ENCODE results near the gene AGO3.

The AGO3 gene

DNA sequence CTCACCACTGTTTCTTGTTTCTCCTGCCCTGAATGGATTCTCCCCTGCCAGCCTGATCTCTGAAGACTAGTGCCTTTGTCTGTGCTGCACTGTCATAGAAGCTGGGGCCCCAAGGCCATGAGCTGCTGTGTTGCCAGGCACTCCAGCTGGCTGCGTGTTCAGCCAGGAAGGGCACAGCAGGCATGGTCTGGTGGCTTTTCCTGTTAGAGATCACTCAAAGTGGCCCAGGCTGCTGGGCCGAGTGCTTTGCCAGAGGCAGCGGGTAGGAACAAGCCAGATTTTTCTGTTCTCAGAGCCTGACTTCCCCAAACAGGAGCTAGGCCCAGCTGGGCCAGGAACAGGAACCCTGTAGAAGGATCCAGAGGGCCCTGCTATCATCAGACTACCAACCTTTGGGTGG, 163.0 kb downstream of the AGO3 start:
- no peak overlapping the region for H3K27ac ChIP-seq
- no peak for TF ChIP-seq ZFX (IDR thresholded peaks at IDR 0.05)
- TF ChIP-seq, protein P1, sequence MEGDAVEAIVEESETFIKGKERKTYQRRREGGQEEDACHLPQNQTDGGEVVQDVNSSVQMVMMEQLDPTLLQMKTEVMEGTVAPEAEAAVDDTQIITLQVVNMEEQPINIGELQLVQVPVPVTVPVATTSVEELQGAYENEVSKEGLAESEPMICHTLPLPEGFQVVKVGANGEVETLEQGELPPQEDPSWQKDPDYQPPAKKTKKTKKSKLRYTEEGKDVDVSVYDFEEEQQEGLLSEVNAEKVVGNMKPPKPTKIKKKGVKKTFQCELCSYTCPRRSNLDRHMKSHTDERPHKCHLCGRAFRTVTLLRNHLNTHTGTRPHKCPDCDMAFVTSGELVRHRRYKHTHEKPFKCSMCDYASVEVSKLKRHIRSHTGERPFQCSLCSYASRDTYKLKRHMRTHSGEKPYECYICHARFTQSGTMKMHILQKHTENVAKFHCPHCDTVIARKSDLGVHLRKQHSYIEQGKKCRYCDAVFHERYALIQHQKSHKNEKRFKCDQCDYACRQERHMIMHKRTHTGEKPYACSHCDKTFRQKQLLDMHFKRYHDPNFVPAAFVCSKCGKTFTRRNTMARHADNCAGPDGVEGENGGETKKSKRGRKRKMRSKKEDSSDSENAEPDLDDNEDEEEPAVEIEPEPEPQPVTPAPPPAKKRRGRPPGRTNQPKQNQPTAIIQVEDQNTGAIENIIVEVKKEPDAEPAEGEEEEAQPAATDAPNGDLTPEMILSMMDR (conservative IDR thresholded peaks at IDR 0.05), result no peak

DNA sequence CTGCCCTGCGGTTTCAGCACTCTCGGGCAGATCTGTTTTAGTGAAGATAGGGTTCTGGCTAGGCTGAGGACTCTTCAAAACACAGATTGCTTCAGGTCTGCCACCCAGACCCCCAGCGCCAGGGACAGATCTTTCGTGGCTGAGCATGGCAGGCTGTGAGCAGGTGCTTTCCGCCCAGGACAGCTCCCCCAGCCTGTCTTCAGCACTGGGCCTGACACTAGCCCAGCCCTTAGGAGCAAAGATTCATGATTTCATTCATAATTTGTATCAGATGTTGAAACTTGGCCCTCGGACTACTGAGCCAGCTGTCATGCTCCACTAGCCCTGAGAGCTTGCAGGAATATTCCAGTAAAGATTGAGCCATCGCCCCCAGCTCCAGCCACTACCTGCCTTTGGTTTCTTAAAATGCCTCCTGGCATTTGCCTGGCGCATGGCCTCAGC, 163.7 kb downstream of the AGO3 start:
- H3K27ac ChIP-seq, result no peak overlapping the region
- TF ChIP-seq, protein P1 (conservative IDR thresholded peaks at IDR 0.05), result no peak
- no peak for TF ChIP-seq ZFX (IDR thresholded peaks at IDR 0.05)

DNA sequence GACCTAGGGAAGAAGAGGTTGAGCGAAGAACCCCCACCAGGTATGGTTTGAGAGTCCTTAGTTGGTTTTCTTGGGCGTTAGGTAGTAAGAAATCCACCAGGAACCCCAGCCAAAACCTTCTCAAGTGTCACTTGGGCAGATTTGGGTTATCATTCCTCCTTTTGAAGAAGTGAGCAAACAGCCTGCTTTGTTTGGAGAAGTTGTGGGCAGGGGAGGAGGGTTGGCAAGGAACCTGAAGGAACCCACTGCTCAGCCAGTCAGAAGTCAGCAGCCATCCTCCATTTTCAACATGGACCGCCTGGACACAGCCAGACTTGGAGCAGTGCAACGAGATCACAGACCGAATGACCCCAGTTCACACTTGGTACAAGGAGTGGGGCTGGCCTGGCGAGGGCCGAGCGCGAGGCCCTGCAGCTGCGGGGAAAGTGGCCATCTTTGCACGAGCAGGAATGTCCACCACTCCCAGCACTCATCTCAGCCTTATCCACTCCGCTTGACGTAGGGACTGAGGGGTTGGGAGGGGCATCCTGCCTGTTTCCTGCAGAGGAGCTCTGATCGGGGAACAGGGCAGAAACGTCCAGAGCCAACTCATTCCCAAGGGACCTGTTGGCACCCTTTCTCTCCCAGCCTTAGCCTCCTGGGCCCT, 165.0 kb downstream of the AGO3 start:
- TF ChIP-seq, protein P1 (conservative IDR thresholded peaks at IDR 0.05), result no peak
- no peak for TF ChIP-seq ZFX (IDR thresholded peaks at IDR 0.05)
- no peak overlapping the region for H3K27ac ChIP-seq

DNA sequence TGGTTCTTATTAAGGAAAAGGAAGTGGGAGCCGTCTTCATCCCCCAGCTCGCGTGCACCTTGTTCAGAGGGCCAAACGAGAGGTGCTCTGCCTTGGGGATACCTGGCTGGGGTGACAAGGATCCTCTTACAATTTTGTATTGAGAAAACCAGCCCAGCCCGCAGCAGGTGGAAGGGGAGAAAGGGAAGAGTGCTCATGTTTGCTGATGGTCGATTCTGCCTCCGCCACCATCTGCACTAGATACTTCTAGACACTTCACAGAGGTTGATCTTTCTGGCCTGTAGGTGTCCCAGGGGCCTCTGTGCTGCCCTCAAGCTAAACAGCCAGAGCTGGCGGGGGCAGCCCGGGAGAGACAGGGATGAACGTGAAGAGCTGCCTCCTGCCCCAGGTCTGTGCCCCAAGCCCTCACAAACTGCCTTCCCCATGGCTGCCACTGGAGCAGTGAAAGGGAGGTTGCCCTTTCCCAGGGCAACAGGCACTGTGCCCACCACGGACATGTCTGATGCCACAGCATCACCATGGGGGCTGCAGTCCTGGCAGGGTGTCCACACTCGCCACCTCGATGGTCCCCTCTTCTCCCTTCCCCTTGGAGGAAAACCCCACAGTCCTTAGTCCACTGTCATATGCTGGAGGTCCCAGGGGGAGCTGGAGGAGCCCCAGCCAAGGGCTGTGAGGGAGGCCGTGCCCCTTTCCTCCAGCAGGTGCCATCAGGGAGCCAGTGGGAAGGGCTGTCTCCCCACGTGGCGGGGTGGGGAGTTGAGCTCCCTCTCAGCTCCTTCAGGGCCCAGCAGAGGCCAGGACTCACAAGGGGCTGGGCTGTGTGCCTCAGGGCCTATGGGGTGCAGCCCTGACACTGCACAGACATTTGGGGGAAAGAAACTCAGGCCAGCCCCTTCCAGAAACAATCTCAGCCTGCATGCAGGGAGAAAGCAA, 165.9 kb downstream of the AGO3 start:
- TF ChIP-seq ZFX (IDR thresholded peaks at IDR 0.05), result no peak
- TF ChIP-seq, protein P1 (conservative IDR thresholded peaks at IDR 0.05), result no peak; the same call in 1 of the 2 replicates
- no peak overlapping the region for H3K27ac ChIP-seq

DNA sequence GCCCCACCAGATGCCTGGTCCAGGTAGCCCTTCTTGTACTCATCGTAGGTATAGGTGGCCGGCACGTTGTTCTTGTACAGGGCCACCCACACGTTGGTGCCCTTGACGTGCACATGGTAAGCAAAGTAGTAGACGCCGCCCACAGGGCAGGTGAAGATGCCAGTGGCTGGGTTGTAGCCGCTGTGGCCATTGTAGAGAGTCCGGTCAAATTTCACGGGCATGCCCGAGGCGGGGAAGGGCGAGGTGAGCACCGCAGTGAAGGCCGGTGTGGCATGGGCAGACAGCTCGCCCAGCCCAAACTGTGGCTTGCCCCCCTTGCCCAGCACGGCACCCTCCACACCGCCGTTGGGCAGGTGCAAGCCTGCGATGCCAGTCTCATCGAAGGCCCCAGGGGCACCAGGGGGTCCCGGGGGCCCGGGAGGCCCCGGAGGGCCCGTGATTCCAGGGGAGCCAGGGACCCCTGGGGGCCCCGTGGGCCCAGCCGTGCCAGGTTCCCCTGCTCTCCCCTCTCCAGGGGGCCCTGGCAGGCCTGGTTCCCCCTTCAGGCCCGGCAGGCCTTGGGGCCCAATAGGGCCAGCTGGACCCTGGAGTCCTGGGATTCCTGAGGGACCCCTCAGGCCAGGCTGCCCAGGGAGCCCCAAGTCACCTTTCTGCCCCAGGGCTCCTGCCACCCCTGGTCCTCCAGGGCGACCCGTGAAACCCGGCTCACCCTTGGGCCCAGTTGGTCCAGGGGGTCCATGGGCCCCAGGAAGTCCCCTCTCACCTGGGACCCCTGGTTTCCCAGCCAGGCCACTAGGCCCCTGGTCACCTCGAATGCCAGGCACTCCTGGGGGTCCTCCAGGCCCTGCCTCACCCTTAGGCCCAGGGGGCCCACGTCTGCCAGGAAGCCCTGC, 167.0 kb downstream of the AGO3 start:
- TF ChIP-seq, protein P1 (conservative IDR thresholded peaks at IDR 0.05), result no peak
- no peak for TF ChIP-seq ZFX (IDR thresholded peaks at IDR 0.05)
- no peak overlapping the region for H3K27ac ChIP-seq

DNA sequence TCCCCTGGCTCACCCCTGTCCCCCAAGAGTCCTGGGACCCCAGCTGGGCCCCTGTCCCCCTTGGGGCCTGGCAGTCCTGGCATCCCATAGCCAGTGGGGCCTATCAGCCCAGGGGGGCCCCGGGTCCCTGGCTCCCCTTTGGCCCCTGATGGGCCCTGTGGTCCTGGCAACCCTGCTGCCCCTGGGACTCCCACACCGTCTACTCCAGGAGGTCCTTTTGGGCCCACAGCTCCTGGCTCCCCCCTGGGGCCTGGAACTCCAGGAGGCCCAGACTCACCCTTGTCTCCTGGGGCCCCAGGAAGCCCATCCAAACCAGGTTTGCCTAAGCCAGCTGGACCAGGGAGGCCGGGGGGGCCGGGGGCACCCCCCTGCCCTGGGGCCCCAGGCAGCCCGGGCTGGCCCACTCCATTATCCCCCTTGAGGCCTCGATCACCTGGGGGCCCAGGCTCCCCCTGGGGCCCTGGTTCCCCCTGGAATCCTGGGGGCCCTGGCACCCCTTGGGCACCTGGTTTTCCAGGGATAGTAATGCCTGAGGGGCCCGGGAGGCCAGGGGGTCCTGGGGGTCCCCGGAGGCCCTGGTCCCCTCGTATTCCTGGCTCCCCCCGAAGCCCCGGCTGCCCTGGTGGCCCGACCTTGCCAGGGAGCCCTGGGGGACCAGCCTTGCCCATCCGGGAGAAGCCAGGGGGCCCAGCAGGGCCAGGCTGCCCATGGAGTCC, 167.9 kb downstream of the AGO3 start:
- no peak overlapping the region for H3K27ac ChIP-seq
- TF ChIP-seq, protein P1 (conservative IDR thresholded peaks at IDR 0.05), result no peak
- no peak for TF ChIP-seq ZFX (IDR thresholded peaks at IDR 0.05)
